GM18517 (cell line): ENCODE data around the gene OR51D1.

Experiments
- ATAC-seq: cut with Tn5 transposase; IDR thresholded peaks from one replicate; pipeline ENCODE4 v1.9.1; 2021; ENCODE audit warnings: mild to moderate bottlenecking, moderate library complexity; ENCODE audit not compliant: unreplicated experiment

OR51D1 gene

GRCh38 chr11:4644233-4644632 is 7.0 kb downstream of the OR51D1 start:
- no peak for ATAC-seq

- ATAC-seq, result no peak
Observed at GRCh38 chr11:4645974-4646373, 8.7 kb downstream of the OR51D1 start.

DNA sequence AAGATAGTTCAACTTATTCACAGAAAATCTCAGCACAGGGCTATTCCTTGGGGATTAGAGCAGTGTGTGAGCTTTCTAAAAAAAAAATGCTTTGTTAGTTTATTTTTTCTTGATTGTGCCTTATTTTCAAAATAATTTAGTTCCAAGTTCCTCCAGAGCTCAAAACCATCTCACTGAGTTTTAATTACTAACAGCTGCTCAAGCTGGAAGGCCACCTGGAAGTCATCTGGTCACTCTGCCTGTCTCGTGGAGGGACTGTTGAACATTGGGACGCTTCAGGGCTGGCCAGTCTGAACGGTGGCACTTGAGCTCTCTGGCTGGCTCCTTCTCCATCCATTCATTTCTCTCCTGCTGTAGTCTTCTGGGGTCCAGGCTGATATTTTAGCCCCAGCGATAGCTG is 10.5 kb downstream of the OR51D1 start:
- ATAC-seq, result no peak

- peak; percentile 56 for ATAC-seq
Observed at GRCh38 chr11:4654635-4655369, 17.5 kb downstream of the OR51D1 start.

DNA sequence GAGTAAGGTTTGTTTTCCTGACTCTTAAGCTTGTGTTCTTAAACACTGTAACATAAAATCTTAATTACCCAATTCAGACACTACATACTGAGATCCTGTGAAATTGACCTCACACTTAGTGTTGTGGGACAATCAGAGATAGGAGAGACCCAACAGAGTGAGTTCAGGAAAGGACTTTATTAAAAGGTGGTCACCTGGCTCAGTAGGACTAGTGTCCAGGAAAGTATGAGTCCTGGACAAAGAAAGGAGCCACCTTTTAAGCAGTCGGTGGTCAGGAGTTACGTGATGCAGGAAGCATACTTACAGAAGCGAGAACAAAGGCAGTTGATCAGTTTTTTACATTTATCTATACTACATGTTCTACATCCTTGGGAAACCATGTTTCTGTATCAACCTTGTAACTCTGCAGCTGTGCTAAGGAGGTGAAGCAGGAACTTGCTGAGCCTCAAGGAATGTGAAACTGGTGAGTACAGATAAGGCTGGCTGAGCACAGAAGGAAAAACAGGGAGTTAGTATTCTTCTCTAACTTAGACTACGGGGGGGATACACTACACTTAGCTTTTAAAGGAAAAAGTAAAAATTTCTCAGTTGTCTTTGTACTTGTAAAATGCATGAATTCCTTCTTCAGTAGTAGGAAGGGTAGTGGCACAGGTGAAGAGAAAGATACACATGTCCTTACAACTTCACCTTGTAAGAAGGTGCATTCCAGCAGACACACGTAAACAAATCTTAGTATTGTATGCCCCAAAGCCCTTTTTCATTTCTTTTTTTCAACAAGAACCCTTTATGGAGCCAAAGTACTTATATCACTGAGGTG is 21.6 kb downstream of the OR51D1 start:
- ATAC-seq, result no peak

DNA sequence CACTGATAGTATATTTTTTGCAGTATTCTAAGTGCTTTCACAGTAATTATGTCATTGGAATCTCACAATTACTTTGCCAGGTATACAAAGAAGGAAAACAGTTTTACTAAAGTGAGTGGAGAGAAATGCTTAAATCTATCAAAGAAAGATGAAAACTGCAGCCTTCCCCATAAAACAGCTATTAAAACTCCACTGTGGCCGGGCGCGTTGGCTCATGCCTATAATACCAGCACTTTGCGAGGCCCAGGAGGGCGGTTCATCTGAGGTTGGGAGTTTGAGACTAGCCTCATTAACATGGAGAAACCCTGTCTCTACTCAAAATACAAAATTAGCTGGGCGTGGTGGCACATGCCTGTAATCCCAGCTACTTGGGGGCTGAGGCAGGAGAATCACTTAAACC is 25.6 kb downstream of the OR51D1 start:
- no peak for ATAC-seq

DNA sequence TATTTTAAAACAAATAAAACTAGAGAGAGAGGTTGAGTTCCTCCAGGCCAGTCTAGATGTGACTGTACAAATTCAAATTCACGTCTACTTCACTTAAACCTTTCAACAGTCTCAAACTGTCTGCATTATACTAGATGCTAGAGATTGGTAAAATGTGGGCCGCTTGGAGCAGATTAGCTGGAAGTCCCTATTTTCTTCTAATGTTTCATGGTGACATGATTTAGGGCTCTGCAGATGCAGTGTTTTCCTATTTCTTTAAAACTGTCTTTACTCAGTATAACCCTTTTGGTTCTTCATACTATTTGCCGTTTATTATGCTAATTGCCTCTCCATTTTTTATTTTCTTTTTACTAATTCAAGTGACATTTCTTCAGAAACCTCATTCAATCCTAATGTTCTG is 26.9 kb downstream of the OR51D1 start:
- ATAC-seq, result no peak

DNA sequence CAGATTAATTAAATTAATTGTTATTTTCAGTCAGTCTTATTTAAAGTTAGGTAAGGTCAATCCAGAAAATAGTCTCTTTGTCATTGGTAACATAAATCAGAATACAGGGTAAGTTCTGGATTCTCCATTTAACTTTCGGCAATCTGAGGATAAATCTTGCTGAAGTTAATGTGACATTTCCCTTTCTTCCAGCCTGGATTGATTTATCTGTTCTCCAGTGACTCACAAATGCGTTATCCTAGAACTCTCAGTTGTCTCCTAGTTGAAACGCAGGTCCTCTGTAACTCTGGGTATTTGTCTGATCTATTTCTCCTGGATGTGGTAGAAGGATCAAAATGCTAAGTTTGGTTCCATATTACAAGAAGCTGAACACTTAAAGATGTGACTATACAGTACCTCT is 27.5 kb downstream of the OR51D1 start:
- no peak for ATAC-seq

- ATAC-seq, result no peak
Observed at GRCh38 chr11:4665424-4665823, 28.1 kb downstream of the OR51D1 start.

DNA sequence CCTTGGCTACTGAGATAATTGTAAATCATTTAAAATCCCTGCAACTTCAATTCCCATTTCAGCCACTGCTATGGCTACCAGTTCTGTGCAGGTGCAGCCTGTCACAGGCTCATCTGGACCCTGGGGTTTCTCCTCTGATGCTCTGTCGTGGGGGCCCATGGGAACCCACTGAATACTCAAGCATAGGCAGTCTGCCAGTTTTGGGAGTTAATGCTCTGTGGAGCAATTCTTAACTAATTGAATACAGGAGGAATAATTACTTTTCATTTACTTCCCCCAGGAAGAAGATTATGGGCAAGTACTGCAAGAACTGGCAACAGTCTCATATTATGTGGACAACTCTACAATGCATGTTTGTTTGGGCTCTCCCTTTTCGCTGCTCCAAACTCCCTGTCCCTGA is 34.5 kb downstream of the OR51D1 start:
- no peak for ATAC-seq

DNA sequence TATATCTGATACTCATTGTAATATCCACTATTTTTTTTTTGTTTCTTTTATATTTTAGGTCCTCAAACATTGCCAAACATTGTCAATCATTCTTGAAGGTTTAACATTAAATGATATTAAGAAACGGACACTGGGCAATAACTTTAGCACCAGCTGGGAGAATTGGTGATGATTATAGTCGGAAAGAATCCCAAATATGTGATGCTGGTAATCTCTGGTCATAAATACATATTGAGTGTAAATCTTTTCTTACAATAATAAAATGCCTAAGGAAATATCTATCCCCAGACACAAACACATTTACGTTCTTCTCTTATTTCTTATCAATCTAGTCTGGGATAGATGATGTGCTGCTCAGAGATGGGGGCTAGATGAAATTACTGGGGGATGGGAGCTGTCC is 35.2 kb downstream of the OR51D1 start:
- ATAC-seq, result no peak

GRCh38 chr11:4673781-4674180 is 36.5 kb downstream of the OR51D1 start:
- ATAC-seq, result no peak

DNA sequence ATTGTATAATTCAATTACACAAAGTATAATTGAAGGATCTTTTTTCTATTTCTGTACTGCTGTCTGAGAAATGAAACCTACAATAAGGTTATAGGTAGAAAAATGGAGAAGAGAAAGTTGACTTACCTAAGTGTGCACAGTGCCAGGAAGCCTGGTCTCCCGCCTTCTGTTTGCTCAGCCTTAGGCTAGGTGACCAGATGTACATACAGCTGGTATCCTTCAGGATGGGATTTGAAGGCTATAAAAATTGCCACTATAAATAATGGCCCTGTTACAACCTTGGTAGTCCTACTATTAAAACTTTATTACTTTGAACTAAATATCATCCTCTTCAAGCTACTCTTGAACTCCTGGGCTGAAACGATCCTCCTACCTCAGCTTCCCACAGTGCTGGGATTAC is 40.7 kb downstream of the OR51D1 start:
- no peak for ATAC-seq

DNA sequence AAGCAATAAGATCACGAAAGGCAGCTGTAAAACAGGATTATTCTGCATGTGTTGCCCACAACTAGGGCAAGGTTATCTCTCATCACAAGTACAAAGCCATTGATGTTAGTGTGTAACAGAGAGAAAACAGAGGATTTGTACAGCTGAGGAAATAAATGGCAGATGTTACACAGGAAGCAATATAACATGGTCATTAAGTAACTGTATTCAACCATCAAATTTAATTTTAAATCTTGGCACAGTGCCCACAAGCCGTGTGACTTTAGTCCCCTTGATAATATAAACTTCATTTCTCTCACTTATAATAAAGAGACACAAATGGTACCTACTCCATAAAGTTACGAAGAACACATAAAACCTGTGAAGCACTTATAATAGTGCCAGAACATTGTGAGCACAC is 43.1 kb downstream of the OR51D1 start:
- ATAC-seq, result no peak

DNA sequence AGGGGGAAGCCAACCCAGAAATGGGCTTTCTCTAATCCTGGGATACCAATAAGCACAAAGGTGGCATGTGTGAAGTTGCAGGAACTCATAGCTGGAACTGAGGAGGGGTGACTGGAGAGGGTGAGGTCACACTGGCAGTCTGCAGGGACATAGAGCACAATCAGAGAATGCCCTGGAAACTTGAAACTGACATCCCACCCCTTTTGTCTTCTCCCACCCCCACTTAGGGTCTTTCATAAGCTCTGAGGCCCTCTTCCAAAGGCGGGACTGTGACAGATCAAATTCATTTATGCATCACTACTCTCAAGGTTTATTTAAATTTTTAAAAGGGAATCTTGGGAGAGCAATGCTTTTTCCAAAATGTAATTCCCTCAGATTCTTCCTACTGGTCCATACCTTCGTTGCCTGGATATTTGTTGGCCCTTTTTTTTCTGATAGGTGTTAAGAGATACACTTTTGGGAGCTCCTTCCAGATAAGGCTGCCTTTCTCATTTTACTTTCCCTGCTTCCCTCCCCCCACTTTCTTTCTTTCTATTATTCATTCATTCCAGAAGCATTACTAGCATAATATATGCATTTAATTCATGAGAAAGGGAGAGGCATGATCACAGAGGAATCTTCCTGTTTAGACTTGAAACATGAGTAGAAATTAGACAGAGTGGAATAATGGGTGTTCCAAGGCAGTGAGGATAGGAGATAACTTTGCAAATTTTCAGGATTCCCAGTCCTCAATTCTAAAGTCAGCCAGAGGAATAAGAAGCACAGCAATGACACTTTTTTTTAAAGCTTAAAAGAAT is 45.5 kb downstream of the OR51D1 start:
- no peak for ATAC-seq

- ATAC-seq, result no peak
Observed at GRCh38 chr11:4684631-4685285, 47.5 kb downstream of the OR51D1 start.
